ENCODE measurements around the gene TEX48. TPM values are rescaled to one million over a fixed set of nuclear protein-coding genes. Genes with fewer than 3 reads are reported as not detected.

TEX48 gene
- total RNA-seq, 4 donors from 2014 or later, result not detected

- no peak for ATAC-seq (ENCODE audit: low FRiP score)
- DNase-seq (ENCODE audit: low spot score), result no peak
- TF ChIP-seq CTCF (IDR thresholded peaks at IDR 0.05), result no peak
These were observed 12.8 kb upstream of the TEX48 start for GRCh38 chr9:114694719-114695269.

- DNase-seq (ENCODE audit: low spot score) (no peak), ATAC-seq (ENCODE audit: low FRiP score) (no peak)
- TF ChIP-seq CTCF (IDR thresholded peaks at IDR 0.05), result no peak
These were observed 12.2 kb upstream of the TEX48 start for GRCh38 chr9:114694146-114694545.

GRCh38 chr9:114693248-114693855 is 11.4 kb upstream of the TEX48 start:
- ATAC-seq (ENCODE audit: low FRiP score) (no peak), DNase-seq (ENCODE audit: low spot score) (no peak)
- TF ChIP-seq CTCF (IDR thresholded peaks at IDR 0.05), result no peak

- no peak for TF ChIP-seq CTCF (IDR thresholded peaks at IDR 0.05)
- DNase-seq (ENCODE audit: low spot score), result no peak
- no peak for ATAC-seq (ENCODE audit: low FRiP score)
These were observed 9.9 kb upstream of the TEX48 start for GRCh38 chr9:114691956-114692295.

GRCh38 chr9:114691046-114691955 is 9.3 kb upstream of the TEX48 start:
- TF ChIP-seq CTCF (IDR thresholded peaks at IDR 0.05), result no peak
- DNase-seq (ENCODE audit: low spot score) (no peak), ATAC-seq (ENCODE audit: low FRiP score) (no peak)

GRCh38 chr9:114690308-114690707 is 8.3 kb upstream of the TEX48 start:
- ATAC-seq (ENCODE audit: low FRiP score) (no peak), DNase-seq (ENCODE audit: low spot score) (no peak)
- no peak for TF ChIP-seq CTCF (IDR thresholded peaks at IDR 0.05)

Measured in omental fat pad (tissue), 4 donors.